ENCODE data around the gene RNF182. TPM values are rescaled to one million over a fixed set of nuclear protein-coding genes. Genes with fewer than 3 reads are reported as not detected.

The RNF182 gene
- total RNA-seq, 2 experiments from 2014 or later, result not detected

- H3K4me3 Mint-ChIP-seq, result no peak overlapping the region
- H3K4me1 Mint-ChIP-seq (ENCODE audit: low read depth), result peaks cover 14% of the 10 kb centered on the region
- no peak for TF ChIP-seq CTCF (IDR thresholded peaks at IDR 0.05)
- DNase-seq (no peak), ATAC-seq (no peak)
- no peaks in the 10 kb centered on the region for H3K9me3 Mint-ChIP-seq
- H3K36me3 Mint-ChIP-seq (ENCODE audit: low read depth), result no peaks in the 10 kb centered on the region
- no peak overlapping the region for H3K27ac Mint-ChIP-seq
- intact Hi-C loops (cut with micrococcal nuclease), result no loop called here
- ChIA-PET POLR2A (no interaction called here), CTCF (no interaction called here)
- H3K27me3 Mint-ChIP-seq, result peaks cover 66% of the 10 kb centered on the region
Measured at GRCh38 chr6:13926378-13926777, 1.6 kb downstream of the RNF182 start.

- Mint-ChIP-seq H3K27ac (no peak overlapping the region), H3K9me3 (no peaks in the 10 kb centered on the region), H3K4me3 (no peak overlapping the region), H3K27me3 (peaks cover 70% of the 10 kb centered on the region), H3K4me1 (ENCODE audit: low read depth) (peaks cover 14% of the 10 kb centered on the region), H3K36me3 (ENCODE audit: low read depth) (no peaks in the 10 kb centered on the region)
- ChIA-PET CTCF (interaction anchor here (1.0 to 1.5 kb wide), 2 partner anchors 20 to 84 kb away, joined by 3 read pairs; no protein-coding TSS in a partner anchor), POLR2A (no interaction called here)
- DNase-seq (no peak), ATAC-seq (no peak)
- intact Hi-C loops (cut with micrococcal nuclease), result no loop called here
- TF ChIP-seq CTCF (IDR thresholded peaks at IDR 0.05), result no peak
Measured at GRCh38 chr6:13927203-13927602, 2.5 kb downstream of the RNF182 start.

GRCh38 chr6:13929196-13929595 is 4.4 kb downstream of the RNF182 start:
- H3K4me3 Mint-ChIP-seq, result no peak overlapping the region
- no peak overlapping the region for H3K27ac Mint-ChIP-seq
- no peak for ATAC-seq
- ChIA-PET CTCF (no interaction called here), POLR2A (no interaction called here)
- intact Hi-C loops (cut with micrococcal nuclease), result no loop called here
- H3K9me3 Mint-ChIP-seq, result no peaks in the 10 kb centered on the region
- DNase-seq, result no peak
- peaks cover 55% of the 10 kb centered on the region for H3K27me3 Mint-ChIP-seq
- no peak for TF ChIP-seq CTCF (IDR thresholded peaks at IDR 0.05)
- H3K4me1 Mint-ChIP-seq (ENCODE audit: low read depth), result peaks cover 11% of the 10 kb centered on the region
- no peaks in the 10 kb centered on the region for H3K36me3 Mint-ChIP-seq (ENCODE audit: low read depth)

GRCh38 chr6:13931797-13932402 is 7.1 kb downstream of the RNF182 start:
- ChIA-PET POLR2A (no interaction called here), CTCF (no interaction called here)
- Mint-ChIP-seq H3K9me3 (no peaks in the 10 kb centered on the region), H3K27me3 (peaks cover 35% of the 10 kb centered on the region), H3K36me3 (ENCODE audit: low read depth) (no peaks in the 10 kb centered on the region), H3K4me1 (ENCODE audit: low read depth) (peaks cover 4% of the 10 kb centered on the region), H3K4me3 (no peak overlapping the region), H3K27ac (no peak overlapping the region)
- no peak for DNase-seq
- intact Hi-C loops (cut with micrococcal nuclease), result no loop called here
- no peak for ATAC-seq
- TF ChIP-seq CTCF (IDR thresholded peaks at IDR 0.05), result no peak

- ChIA-PET CTCF (no interaction called here), POLR2A (no interaction called here)
- Mint-ChIP-seq H3K27me3 (peaks cover 27% of the 10 kb centered on the region), H3K4me1 (ENCODE audit: low read depth) (peaks cover 4% of the 10 kb centered on the region), H3K4me3 (no peak overlapping the region), H3K36me3 (ENCODE audit: low read depth) (no peaks in the 10 kb centered on the region), H3K27ac (no peak overlapping the region), H3K9me3 (no peaks in the 10 kb centered on the region)
- ATAC-seq (no peak), DNase-seq (no peak)
- no peak for TF ChIP-seq CTCF (IDR thresholded peaks at IDR 0.05)
- intact Hi-C loops (cut with micrococcal nuclease), result no loop called here
Measured at GRCh38 chr6:13932785-13933184, 8.0 kb downstream of the RNF182 start.
